GM18873 (cell line): ENCODE measurements around the gene PNPLA4.

Source experiments
- ATAC-seq: cut with Tn5 transposase; IDR thresholded peaks from one replicate; pipeline ENCODE4 v1.9.1; 2021; ENCODE audit warnings: mild to moderate bottlenecking, moderate library complexity, moderate number of reproducible peaks; ENCODE audit not compliant: unreplicated experiment, low FRiP score

The PNPLA4 gene

GRCh38 chrX:7927259-7928167 lies at the start of gene PNPLA4:
TSS of gene PNPLA4 (minus strand) at chrX:7927413. CDS start at chrX:7926119, 1,294 bp downstream.
- peak; percentile 95 for ATAC-seq

GRCh38 chrX:7972586-7972985 lies 45.4 kb upstream of the PNPLA4 start:
- no peak for ATAC-seq

GRCh38 chrX:7970428-7970827 lies 43.2 kb upstream of the PNPLA4 start:
- no peak for ATAC-seq

GRCh38 chrX:7965436-7965835 lies 38.2 kb upstream of the PNPLA4 start:
- ATAC-seq, result no peak

- no peak for ATAC-seq
Observed at GRCh38 chrX:7960246-7960645, 33.0 kb upstream of the PNPLA4 start.

GRCh38 chrX:7953446-7953845 lies 26.2 kb upstream of the PNPLA4 start:
- ATAC-seq, result no peak

GRCh38 chrX:7950865-7951264 lies 23.7 kb upstream of the PNPLA4 start:
- ATAC-seq, result peak; percentile 93

- ATAC-seq, result no peak
Observed at GRCh38 chrX:7948483-7948882, 21.3 kb upstream of the PNPLA4 start.

GRCh38 chrX:7946960-7947359 lies 19.7 kb upstream of the PNPLA4 start:
- no peak for ATAC-seq

GRCh38 chrX:7943600-7944245 lies 16.5 kb upstream of the PNPLA4 start:
- ATAC-seq, result no peak

GRCh38 chrX:7941390-7942042 lies 14.3 kb upstream of the PNPLA4 start:
- no peak for ATAC-seq

GRCh38 chrX:7934026-7934425 lies 6.8 kb upstream of the PNPLA4 start:
- no peak for ATAC-seq

- no peak for ATAC-seq
Observed at GRCh38 chrX:7926914-7927258, 327 bp downstream of the PNPLA4 start.

GRCh38 chrX:7926501-7926900 lies 712 bp downstream of the PNPLA4 start:
- ATAC-seq, result no peak

- ATAC-seq, result peak; percentile 27
Observed at GRCh38 chrX:7925867-7926472, 1.2 kb downstream of the PNPLA4 start.

- ATAC-seq, result no peak
Observed at GRCh38 chrX:7921750-7922149, 5.5 kb downstream of the PNPLA4 start.

- ATAC-seq, result no peak
Observed at GRCh38 chrX:7908821-7909220, 18.4 kb downstream of the PNPLA4 start.

- no peak for ATAC-seq
Observed at GRCh38 chrX:7904562-7904961, 22.7 kb downstream of the PNPLA4 start.

GRCh38 chrX:7891928-7892327 lies 35.3 kb downstream of the PNPLA4 start:
- ATAC-seq, result no peak

GRCh38 chrX:7889680-7890079 lies 37.5 kb downstream of the PNPLA4 start:
- ATAC-seq, result no peak

GRCh38 chrX:7889135-7889534 lies 38.1 kb downstream of the PNPLA4 start:
- no peak for ATAC-seq
